DOHH2 (cell line): ENCODE results near the gene MYLK3.

Source experiments
- EZH2phosphoT487 ChIP-seq: fragments of 200-600 bp; sonication (generic); IDR thresholded peaks from 2 replicates; pipeline ENCODE4 v1.6.1; 2017; ENCODE audit warnings: borderline replicate concordance, mild to moderate bottlenecking, antibody characterized with exemption, low read length, moderate library complexity, mixed read lengths
- TF ChIP-seq, protein P1 (sequence below): fragments of 200-600 bp; sonication (generic); IDR thresholded peaks from one replicate; pipeline ENCODE4 v1.5.1; 2014; ENCODE audit warnings: antibody characterized with exemption, mild to moderate bottlenecking, low read depth, low read length; ENCODE audit not compliant: poor library complexity, severe bottlenecking

DNA sequence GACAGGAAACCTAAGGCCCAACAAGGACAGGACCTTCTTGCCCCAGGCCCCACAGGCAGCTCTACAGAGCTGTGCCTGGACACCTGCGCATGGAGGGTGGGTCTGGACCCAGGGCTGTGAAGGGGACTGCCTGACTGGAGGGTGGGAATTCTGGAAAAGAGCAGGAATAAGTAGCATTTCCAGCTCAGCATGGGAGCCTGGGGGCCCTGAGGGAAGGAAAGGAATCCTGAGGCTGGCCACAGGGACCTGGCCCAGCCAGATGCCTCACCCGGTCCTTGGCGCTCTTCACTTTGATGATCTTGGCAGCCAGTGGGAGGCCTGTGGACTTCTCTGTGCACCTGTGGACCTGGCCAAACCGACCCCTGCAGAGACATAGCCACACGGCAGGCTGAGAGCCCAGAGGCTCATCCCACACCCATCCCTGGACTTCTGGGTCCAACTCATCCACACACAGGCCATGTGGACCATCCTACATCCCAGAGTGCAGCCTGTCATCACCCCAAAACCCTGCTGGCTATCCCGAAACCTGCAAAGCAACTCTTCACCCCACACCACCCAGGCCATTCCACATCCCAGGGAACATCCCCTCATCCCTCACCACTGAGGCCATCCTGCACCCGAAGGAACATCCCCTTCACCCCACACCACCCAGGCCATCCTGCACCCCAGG is 18.7 kb downstream of the MYLK3 start:
- TF ChIP-seq, protein P1, sequence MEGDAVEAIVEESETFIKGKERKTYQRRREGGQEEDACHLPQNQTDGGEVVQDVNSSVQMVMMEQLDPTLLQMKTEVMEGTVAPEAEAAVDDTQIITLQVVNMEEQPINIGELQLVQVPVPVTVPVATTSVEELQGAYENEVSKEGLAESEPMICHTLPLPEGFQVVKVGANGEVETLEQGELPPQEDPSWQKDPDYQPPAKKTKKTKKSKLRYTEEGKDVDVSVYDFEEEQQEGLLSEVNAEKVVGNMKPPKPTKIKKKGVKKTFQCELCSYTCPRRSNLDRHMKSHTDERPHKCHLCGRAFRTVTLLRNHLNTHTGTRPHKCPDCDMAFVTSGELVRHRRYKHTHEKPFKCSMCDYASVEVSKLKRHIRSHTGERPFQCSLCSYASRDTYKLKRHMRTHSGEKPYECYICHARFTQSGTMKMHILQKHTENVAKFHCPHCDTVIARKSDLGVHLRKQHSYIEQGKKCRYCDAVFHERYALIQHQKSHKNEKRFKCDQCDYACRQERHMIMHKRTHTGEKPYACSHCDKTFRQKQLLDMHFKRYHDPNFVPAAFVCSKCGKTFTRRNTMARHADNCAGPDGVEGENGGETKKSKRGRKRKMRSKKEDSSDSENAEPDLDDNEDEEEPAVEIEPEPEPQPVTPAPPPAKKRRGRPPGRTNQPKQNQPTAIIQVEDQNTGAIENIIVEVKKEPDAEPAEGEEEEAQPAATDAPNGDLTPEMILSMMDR: no peak
- TF ChIP-seq EZH2phosphoT487: no peak
